ENCODE measurements around the gene MECP2. TPM values are rescaled to one million over a fixed set of nuclear protein-coding genes. Genes with fewer than 3 reads are reported as not detected.

Gene MECP2
- total and polyA plus RNA-seq, 2 of the 13 experiments (the other 11 are each of a cell fraction or from before 2014, with no cell fraction given) = 7.9 to 18.1 TPM

GRCh38 chrX:153974726-153975286, 122.7 kb downstream of the MECP2 start (continued):
- TF ChIP-seq ZNF646 (CRISPR knock-in tag; IDR thresholded peaks at IDR 0.05) (no peak), TCF12 (IDR thresholded peaks at IDR 0.05) (no peak), TCF12 (CRISPR knock-in tag; IDR thresholded peaks at IDR 0.05) (no peak), ZNF138 (CRISPR knock-in tag; IDR thresholded peaks at IDR 0.05; ENCODE audit: low read depth) (no peak), JUNB (CRISPR knock-in tag; IDR thresholded peaks at IDR 0.05; ENCODE audit: borderline replicate concordance) (no peak), NPAS2 (CRISPR knock-in tag; IDR thresholded peaks at IDR 0.05; ENCODE audit: borderline replicate concordance) (no peak), SRF (IDR thresholded peaks at IDR 0.05; ENCODE audit: low read depth, low read length) (no peak), GPBP1L1 (CRISPR knock-in tag; IDR thresholded peaks at IDR 0.05) (no peak), MTF1 (CRISPR knock-in tag; IDR thresholded peaks at IDR 0.05) (no peak), KLF11 (CRISPR knock-in tag; IDR thresholded peaks at IDR 0.05) (no peak), ZNF34 (CRISPR knock-in tag; IDR thresholded peaks at IDR 0.05; ENCODE audit: borderline replicate concordance) (no peak), ZNF282 (IDR thresholded peaks at IDR 0.05; ENCODE audit: partially characterized antibody) (no peak), HMG20B (CRISPR knock-in tag; conservative IDR thresholded peaks at IDR 0.05) (no peak), ZNF614 (CRISPR knock-in tag; IDR thresholded peaks at IDR 0.05; ENCODE audit: borderline replicate concordance) (no peak), ZNF775 (CRISPR knock-in tag; IDR thresholded peaks at IDR 0.05; ENCODE audit: borderline replicate concordance) (no peak), MTA1 (CRISPR knock-in tag; IDR thresholded peaks at IDR 0.05; ENCODE audit: borderline replicate concordance) (no peak), ZNF770 (CRISPR knock-in tag; IDR thresholded peaks at IDR 0.05) (no peak), ZNF136 (CRISPR knock-in tag; IDR thresholded peaks at IDR 0.05; ENCODE audit: low read depth) (no peak), AGO2 (optimal IDR thresholded peaks at IDR 0.05; ENCODE audit: low read depth, low read length) (no peak), ONECUT2 (CRISPR knock-in tag; IDR thresholded peaks at IDR 0.05) (no peak), SP2 (CRISPR knock-in tag; IDR thresholded peaks at IDR 0.05) (no peak), ZNF629 (CRISPR knock-in tag; conservative IDR thresholded peaks at IDR 0.05) (no peak), ZNF709 (CRISPR knock-in tag; IDR thresholded peaks at IDR 0.05) (no peak)
